Bronchial epithelial cell (primary cell): ENCODE measurements around the gene MED12L. TPM values are rescaled to one million over a fixed set of nuclear protein-coding genes. Genes with fewer than 3 reads are reported as not detected.

Experiments
- DNase-seq: peaks from one replicate; pipeline ENCODE4 v3.0.0-alpha.2; 2010; ENCODE audit warnings: low read depth
- FAIRE-seq: peaks from 2 replicates; lab custom pipeline; 2011; peaks lifted over from hg19 to GRCh38; lab: Jason Lieb, UNC
- H3K27me3 ChIP-seq: 2 replicates; pipeline ENCODE4 v1.5.1; 2011; ENCODE audit warnings: low read length; ENCODE audit not compliant: control insufficient read depth, insufficient read depth
- H3K36me3 ChIP-seq: 2 replicates; pipeline ENCODE4 v1.5.1; 2011; ENCODE audit warnings: low read length; ENCODE audit not compliant: control insufficient read depth, insufficient read depth
- H3K4me3 ChIP-seq: 2 replicates; pipeline ENCODE4 v1.5.1; 2011; ENCODE audit warnings: mild to moderate bottlenecking, low read depth, low read length, control low read depth
- total RNA-seq: library from RNA; depleted of rRNA; stranded (reverse); fragments of >200 nt; gene quantifications from 2 replicates; pipeline ENCODE4 v1.2.1, GENCODE V29; 2014
- TF ChIP-seq, protein P1 (sequence below): IDR thresholded peaks from 2 replicates; pipeline ENCODE4 v1.5.1; 2011; ENCODE audit warnings: mild to moderate bottlenecking, moderate library complexity, low read length, control low read depth, inconsistent platforms; ENCODE audit not compliant: insufficient read depth, severe bottlenecking

MED12L gene
- total RNA-seq, 1 donor from 2014 or later = 0.26 TPM

DNA sequence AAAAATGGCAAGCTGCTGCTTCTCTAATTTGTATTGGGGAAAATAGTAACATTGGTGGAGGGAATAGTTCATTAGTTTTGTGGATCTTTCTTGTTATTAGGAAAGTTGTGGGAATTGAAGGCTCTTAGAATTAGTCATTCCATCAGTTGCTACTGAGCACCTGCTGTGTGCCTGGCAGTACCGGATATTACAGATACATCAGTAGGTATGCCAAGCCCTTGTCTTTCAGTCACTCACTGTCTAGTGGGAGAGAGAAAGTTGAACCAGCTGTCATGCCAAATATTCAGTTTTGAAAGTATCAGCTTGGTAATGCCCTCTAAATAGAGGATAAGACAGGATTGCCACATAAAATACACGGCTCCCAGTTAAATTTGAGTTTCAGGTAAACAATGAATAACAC is 342.9 kb downstream of the MED12L start:
- FAIRE-seq (no peak), DNase-seq (no peak)
- TF ChIP-seq, protein P1, sequence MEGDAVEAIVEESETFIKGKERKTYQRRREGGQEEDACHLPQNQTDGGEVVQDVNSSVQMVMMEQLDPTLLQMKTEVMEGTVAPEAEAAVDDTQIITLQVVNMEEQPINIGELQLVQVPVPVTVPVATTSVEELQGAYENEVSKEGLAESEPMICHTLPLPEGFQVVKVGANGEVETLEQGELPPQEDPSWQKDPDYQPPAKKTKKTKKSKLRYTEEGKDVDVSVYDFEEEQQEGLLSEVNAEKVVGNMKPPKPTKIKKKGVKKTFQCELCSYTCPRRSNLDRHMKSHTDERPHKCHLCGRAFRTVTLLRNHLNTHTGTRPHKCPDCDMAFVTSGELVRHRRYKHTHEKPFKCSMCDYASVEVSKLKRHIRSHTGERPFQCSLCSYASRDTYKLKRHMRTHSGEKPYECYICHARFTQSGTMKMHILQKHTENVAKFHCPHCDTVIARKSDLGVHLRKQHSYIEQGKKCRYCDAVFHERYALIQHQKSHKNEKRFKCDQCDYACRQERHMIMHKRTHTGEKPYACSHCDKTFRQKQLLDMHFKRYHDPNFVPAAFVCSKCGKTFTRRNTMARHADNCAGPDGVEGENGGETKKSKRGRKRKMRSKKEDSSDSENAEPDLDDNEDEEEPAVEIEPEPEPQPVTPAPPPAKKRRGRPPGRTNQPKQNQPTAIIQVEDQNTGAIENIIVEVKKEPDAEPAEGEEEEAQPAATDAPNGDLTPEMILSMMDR = no peak
- H3K4me3 ChIP-seq = no peak overlapping the region
- no peaks in the 10 kb centered on the region for H3K36me3 ChIP-seq
- no peaks in the 10 kb centered on the region for H3K27me3 ChIP-seq

DNA sequence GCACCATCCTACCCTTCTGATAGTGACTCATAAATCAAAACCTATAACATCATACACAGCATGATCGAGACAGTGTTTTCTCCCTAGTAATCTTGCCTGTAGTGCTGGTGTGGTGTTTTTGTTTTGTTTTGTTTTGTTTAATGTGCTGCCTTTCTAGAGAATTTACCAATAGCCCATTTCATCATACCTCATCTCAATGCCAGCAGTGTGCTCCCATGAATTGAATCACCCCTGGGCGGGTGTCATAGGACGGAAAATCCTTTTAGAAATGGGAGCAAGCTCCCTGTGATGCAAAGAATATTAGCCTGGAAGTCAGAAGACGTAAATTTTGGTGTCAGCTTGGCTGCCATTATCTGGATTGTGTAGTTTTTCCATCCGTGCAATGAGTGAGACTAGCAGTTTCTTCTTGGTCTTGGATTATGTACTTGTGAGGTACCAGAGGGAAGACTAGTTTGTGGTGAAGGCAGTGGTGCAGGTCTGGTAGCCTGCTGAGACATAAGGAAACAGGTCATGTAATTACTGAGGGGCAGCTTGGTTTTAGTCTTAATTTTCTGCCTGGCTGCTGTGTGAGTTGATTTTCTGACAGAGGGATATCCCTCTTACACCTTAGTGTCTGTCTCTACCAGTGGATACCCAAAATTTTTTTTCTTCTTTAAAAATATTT is 345.5 kb downstream of the MED12L start:
- Histone ChIP-seq H3K4me3 (no peak overlapping the region), H3K27me3 (no peaks in the 10 kb centered on the region)
- FAIRE-seq = no peak

DNA sequence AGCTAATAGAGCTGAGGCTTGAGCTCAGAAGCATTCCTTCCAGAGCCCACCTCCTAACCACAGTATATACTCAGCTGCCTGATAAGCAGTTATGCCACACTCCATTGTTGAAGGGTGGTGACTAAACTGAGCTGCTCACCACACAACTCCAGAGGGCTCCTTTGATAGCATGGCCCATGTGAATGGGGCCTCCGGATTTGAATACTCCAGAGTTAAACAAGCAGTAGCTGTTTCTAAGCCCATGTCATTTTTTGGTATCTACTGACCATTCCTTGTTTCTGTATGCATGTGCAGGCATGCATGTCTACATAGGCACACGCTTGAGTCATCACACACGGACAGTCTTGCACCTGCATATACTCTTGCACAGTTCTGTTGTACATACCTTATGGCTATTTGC is 346.5 kb downstream of the MED12L start:
- DNase-seq = peak; percentile 98
- FAIRE-seq = peak; percentile 93

More for the DNA sequence above, 345.5 kb downstream of the MED12L start:
- TF ChIP-seq, protein P1 = no peak
- DNase-seq = peak; percentile 52
- H3K36me3 ChIP-seq = no peaks in the 10 kb centered on the region

GRCh38 chr3:151432616-151433372 is 347.3 kb downstream of the MED12L start:
- peak; percentile 49 for DNase-seq
- no peaks in the 10 kb centered on the region for H3K27me3 ChIP-seq
- TF ChIP-seq, protein P1 = no peak
- no peaks in the 10 kb centered on the region for H3K36me3 ChIP-seq
- no peak overlapping the region for H3K4me3 ChIP-seq
- no peak for FAIRE-seq

More for the DNA sequence above, 346.5 kb downstream of the MED12L start:
- Histone ChIP-seq H3K36me3 (no peaks in the 10 kb centered on the region), H3K27me3 (no peaks in the 10 kb centered on the region), H3K4me3 (no peak overlapping the region)
- TF ChIP-seq, protein P1 = no peak

- DNase-seq = peak; percentile 93
- FAIRE-seq = no peak
- Histone ChIP-seq H3K36me3 (no peaks in the 10 kb centered on the region), H3K27me3 (no peaks in the 10 kb centered on the region), H3K4me3 (no peak overlapping the region)
- TF ChIP-seq, protein P1 = no peak
Measured at GRCh38 chr3:151434151-151434890, 348.9 kb downstream of the MED12L start.
